Retina (tissue), 1 donor: ENCODE results near the gene ABCG8.

ENCODE experiments used
- DNase-seq: peaks from one replicate; pipeline ENCODE4 v3.0.0-alpha.2; 2016

The ABCG8 gene

GRCh38 chr2:43838560-43839267 lies at the start of gene ABCG8, which contains the start of gene ABCG5:
ABCG8 (plus strand) TSS chr2:43838971; CDS start chr2:43839054, 83 bp downstream.
ABCG5 (minus strand) TSS chr2:43838839; CDS start chr2:43838679, 160 bp downstream.
- no peak for DNase-seq

- DNase-seq = no peak
Measured at GRCh38 chr2:43790147-43790546, 48.6 kb upstream of the ABCG8 start.

GRCh38 chr2:43791035-43791765 lies 47.6 kb upstream of the ABCG8 start:
- DNase-seq = peak; percentile 64

- no peak for DNase-seq
Measured at GRCh38 chr2:43792653-43793052, 46.1 kb upstream of the ABCG8 start.

GRCh38 chr2:43794956-43795355 lies 43.8 kb upstream of the ABCG8 start:
- DNase-seq = no peak

- DNase-seq = no peak
Measured at GRCh38 chr2:43796206-43796605, 42.6 kb upstream of the ABCG8 start.

GRCh38 chr2:43798300-43798699 lies 40.5 kb upstream of the ABCG8 start:
- no peak for DNase-seq

GRCh38 chr2:43800894-43801293 lies 37.9 kb upstream of the ABCG8 start:
- no peak for DNase-seq

- DNase-seq = no peak
Measured at GRCh38 chr2:43802135-43802534, 36.6 kb upstream of the ABCG8 start.

GRCh38 chr2:43803113-43803512 lies 35.7 kb upstream of the ABCG8 start:
- DNase-seq = no peak

GRCh38 chr2:43806719-43807031 lies 32.1 kb upstream of the ABCG8 start:
- no peak for DNase-seq

- DNase-seq = peak; percentile 33
Measured at GRCh38 chr2:43810452-43810851, 28.3 kb upstream of the ABCG8 start.

- DNase-seq = no peak
Measured at GRCh38 chr2:43810888-43811287, 27.9 kb upstream of the ABCG8 start.

- no peak for DNase-seq
Measured at GRCh38 chr2:43812006-43812405, 26.8 kb upstream of the ABCG8 start.

- no peak for DNase-seq
Measured at GRCh38 chr2:43812947-43813346, 25.8 kb upstream of the ABCG8 start.

GRCh38 chr2:43814711-43815110 lies 24.1 kb upstream of the ABCG8 start:
- DNase-seq = no peak

GRCh38 chr2:43818761-43819160 lies 20.0 kb upstream of the ABCG8 start:
- no peak for DNase-seq

GRCh38 chr2:43819491-43820163 lies 19.1 kb upstream of the ABCG8 start:
- DNase-seq = no peak

- no peak for DNase-seq
Measured at GRCh38 chr2:43822839-43823238, 15.9 kb upstream of the ABCG8 start.

GRCh38 chr2:43823751-43824150 lies 15.0 kb upstream of the ABCG8 start:
- no peak for DNase-seq

GRCh38 chr2:43824512-43824911 lies 14.3 kb upstream of the ABCG8 start:
- DNase-seq = no peak

- DNase-seq = no peak
Measured at GRCh38 chr2:43824951-43825493, 13.7 kb upstream of the ABCG8 start.

- no peak for DNase-seq
Measured at GRCh38 chr2:43825841-43826240, 12.9 kb upstream of the ABCG8 start.
